ENCODE measurements around the gene EFNB2.

Gene EFNB2

DNA sequence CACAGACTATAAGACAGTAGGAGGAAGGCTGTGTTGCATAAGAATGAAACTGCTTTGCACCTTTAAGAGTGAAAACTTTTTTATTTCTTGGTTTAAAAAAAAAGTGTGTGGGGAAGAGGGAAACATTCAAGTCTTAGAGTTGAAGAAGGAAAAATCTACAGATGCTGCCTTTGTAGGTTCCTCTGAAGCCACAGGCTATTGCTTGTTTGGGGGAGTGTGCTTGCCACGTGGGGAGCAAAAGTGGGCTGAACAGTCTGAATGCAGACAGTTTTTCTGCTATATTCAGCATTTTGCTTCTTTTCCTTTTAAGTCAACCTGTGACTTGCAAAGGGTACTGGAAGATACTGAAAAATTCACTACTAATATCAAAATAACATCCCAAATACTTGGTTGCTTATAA is 36.9 kb downstream of the EFNB2 start:
- no peak for DNase-seq

DNA sequence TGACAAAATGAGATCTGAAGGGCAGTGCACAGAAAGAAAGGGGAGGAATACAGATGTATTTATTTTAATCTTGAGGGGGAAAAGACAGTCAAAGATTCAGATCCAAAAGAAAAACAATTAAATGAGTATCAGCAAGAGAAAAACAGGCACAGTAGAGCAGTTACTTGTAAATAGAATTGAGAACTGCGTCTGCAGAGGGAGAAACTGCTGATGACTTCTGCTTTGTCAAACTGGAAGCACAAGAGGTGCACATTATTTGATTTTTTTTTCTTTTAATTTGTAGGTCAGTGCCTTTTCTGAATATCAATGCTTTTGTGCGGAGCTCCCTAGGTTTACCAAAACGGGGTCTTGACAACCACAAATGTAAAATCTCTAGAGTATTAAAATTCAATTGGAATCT is 37.3 kb downstream of the EFNB2 start:
- no peak for DNase-seq

DNA sequence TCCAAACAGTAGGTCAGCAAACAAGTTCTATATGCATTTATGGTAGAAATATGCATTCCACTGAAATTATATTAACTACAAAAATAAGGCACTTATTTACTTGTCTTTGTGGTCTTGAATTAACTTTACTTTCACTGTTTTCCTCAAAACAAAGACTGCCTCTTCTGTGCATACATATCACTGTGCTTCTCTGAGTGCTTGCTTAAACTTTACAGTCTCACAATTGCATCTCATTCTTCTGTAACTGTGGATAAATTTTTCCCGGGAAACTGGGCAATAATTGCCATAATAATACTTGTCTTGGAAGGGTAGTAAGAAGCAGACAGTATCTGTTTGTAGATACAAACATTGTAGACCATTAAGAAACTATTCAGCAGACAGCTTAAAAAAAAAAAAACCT is 38.4 kb downstream of the EFNB2 start:
- DNase-seq = no peak

DNA sequence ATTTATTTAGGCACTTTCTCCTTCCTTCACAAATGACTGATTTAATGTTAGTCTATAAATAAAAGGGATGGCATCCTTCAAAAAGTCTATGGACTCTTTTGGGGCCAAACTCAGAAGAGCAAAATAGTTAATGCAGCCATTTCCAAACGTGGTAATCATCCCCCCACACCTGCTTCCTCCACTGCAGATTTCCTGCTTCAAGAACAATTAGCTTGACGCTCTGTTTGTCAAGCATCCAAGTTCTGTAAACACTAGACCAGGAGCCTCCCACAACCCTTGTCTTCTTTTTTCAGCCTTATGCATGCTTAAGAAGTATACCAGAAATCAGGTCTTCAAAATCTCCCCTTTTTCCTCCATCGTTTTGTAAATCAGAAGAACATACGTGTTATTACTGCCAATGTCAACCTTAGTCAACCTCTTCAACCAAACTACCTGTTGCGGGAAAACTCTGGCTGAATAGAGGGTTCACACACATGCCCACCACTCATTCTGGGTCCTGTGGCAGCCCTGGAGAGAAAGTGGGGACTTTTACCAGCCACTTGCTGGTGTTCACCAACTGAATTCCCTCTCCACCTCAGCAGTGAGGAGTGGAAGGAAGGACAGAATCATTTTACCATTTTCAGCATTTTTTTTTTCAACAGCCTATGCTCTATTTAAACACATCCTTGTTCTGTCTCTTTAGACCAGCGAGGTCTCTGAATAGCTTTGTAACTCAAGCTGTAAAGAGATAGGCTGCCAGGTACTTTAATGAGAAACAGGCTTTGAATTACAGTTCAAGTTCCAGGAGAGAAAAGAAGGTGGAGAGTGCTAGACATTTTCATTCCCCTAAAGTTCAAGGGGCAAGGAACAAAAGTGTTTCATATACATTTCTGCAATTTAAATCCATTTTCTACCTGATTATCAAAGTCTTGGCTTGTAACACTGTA is 39.1 kb downstream of the EFNB2 start:
- DNase-seq = no peak

DNA sequence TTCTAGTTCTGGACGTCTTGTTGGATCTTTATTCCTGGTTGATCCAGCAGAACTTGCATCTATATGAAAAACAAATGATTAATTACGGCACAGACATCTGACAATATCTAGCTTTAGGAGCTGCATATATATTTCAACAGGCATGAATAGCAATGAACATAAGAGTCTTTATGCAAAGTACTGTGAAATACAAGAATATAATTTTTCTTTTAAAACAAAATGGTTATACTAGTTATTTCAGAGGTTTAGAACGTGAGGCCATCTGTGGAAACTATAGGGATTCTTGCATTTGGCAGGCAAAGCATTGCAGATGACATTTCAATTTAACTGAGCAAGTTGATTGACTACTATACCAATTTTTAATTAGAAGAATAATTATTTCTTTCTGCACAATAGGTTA is 40.5 kb downstream of the EFNB2 start:
- DNase-seq = no peak

DNA sequence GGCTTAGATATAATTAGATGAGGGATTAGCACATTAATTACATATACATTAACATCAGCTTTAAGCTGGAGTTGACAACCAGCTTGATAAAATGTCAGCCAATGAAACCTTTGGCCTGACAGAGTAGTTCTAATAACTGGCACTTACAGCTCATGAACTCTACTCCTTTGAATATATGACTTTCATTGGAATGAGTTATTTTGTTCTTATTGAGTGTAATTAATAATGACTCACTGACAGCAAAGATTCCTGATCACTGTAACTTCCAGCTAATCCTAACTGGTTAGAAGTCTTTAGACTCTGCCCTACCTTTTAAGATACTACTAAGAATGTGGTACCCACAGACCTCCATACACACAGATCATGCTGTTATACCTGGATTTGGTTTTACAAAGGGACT is 41.0 kb downstream of the EFNB2 start:
- DNase-seq = no peak

DNA sequence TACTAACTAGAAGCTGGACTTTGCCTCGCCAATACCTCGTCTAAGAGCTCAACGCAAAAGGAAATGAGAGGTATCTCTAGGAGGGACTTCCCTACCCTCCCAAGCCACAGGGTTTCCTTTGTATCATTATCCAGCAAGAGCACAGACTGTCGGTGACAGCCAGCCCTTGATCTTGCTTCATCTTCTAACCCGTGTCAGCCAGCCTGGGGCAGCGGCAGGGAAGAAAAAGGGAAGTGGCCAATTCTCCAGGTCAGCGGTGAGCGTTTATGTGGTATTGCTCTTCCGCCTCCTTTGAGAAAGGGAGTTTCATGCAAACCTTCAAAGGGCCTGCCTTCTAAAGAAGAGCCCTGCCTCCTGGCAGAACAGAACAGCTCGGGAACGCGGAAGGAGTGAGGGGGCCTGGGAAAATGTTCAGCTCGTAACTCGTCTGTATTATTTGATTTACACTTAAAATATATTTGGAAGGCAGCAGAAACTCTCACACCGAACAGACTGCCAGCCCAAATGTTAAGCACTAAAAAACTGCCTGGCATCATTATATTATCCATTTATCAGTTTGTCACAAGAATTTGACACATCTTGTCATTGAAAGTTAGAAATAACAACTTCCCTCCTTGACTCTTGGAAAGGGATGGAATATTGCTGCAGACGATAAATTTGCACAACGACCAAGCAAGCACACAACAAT is 41.8 kb downstream of the EFNB2 start:
- DNase-seq = no peak

DNA sequence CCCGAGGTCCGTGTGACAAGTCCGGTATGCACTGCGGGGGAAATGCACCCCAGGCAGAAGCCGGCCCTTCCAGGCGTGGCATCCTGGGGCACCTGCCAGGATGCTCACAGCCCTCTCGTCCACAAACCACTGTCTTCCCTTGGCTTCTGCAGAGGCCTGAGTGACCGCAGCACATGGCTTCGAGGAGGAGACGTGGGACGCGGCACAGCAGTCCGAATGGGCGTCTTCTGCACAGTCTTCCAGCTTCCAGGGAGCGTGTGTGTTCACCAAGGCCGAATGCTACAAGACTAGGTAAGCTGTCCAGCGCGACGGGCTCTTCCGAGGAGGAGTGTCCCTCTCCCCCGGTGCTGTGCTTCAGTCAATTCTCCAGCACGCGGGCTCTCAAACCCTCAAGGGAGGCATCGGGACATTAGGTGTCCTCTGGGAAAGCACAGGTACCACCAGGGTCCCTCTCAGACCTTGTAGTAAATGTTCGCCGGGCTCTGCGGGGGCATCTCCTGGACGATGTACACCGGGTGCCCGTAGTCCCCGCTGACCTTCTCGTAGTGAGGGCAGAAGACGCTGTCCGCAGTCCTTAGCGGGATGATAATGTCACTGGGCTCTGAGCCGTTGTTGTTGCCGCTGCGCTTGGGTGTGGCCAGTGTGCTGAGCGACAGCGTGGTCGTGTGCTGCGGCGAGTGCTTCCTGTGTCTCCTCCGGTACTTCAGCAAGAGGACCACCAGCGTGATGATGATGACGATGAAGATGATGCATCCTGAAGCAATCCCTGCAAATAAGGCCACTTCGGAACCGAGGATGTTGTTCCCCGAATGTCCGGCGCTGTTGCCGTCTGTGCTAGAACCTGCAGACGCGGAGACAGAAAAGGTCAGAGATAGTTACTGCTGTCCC is 42.6 kb downstream of the EFNB2 start:
- DNase-seq = no peak

DNA sequence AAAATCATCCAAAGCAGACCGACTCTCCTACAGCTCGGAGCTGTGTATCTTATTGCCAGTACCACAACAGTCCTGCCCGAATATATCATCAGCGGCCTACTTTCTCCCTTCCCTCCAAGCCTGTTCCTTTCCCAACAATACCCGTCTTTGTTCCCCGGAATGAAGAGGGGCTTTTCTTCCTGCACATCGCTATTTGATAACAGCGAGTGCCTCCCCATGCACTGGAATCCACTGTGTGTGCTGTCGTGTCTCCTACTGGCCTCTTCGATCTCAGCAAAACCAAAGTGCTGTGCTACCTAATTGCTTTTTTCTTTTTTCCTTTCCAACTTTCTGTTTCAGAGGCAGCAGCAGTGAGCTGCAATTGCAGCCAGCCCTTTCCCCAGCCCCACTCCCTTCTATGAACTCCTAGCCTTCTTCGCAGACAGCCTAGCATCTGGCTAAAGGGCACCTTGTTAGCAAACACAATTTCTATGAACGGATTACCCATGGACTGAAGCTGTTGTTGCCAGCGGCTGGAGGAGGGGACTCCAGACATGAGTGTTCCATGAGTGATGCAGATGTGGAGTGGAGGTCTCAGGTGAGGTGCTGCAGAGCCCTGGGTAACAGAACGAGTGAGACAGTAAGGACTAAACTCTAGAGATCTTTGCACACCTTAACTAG is 43.4 kb downstream of the EFNB2 start:
- no peak for DNase-seq

DNA sequence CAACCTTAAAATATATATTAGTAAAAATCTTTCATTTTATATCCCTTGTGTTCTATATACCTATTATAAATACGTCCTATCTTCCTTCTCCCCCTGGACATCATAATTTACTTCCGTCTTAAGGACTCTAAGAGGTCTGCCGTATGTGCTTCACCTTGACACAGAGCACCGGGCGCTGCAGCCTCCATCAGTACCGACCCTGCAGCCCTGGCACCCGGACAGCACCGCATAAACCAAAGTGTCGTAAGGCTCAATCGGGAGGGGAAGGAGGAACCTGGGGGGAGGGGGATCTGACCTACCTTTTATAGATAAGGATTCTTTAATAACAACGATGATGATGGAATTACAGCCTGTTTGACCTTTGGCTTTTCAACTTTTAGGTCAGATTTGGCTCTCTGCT is 44.0 kb downstream of the EFNB2 start:
- no peak for DNase-seq

DNA sequence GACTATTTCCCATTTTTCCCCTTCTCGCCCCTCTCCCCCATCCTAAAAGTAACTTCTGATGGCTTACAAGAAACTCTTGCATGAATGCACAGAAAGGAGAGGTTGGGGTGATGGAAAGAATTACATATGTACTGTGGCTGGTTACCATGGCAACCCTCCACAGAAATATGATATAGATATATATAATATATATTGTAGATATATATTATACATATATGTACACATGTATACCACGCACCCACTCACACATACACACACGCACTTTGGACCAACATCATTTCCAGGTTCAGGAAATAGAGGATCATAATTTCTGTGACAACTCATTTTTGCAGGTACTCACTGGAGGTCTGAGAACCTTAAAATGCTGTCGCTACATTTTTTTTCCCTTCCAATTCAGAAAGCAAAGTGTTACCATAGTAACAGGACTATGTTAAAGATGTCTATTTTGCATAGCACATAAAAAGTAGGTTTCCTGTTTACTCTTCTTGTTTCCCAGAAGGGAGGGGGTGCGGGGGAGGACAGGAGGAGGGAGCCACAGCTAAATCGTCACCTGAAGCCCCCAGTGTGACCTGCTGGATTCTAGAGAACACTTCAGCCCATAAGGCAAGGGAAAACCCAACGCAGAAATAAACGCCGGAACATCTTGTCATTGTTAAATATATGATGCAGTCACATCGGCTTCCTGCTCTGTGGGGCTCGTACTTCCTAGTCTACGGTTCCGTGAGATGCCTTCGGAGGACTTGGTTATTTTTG is 44.7 kb downstream of the EFNB2 start:
- DNase-seq = no peak

DNA sequence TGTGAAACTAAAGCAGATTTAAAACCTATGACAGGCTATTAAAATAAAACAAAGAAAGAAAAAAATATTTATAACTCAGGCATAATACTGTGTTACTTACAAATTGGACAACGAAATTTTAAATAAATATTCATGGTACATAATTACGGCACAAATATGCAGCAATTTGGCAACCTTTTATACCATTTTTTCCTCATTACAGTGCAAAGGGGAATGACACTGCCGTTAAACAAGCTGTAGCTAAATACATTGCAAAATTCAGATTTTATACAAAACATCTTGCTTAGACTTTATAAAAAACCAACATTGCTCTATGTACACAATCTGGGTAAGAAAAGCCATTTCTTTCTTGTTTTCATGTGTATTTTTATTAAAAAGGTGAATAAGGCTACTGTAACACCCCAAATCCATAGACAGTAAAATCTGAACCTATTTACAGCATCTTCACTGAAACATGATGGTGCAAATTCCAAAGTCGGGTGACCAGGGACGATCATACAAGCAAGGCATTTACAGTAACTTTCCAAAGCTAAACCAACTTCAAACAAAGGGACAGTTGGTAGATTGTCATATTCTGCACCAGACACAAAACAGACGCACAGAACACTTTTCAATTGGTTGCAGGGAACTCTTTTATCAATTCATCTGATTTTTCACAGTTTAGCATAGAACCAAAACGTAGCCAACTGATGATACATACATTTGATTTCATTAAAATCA is 45.5 kb downstream of the EFNB2 start:
- no peak for DNase-seq

DNA sequence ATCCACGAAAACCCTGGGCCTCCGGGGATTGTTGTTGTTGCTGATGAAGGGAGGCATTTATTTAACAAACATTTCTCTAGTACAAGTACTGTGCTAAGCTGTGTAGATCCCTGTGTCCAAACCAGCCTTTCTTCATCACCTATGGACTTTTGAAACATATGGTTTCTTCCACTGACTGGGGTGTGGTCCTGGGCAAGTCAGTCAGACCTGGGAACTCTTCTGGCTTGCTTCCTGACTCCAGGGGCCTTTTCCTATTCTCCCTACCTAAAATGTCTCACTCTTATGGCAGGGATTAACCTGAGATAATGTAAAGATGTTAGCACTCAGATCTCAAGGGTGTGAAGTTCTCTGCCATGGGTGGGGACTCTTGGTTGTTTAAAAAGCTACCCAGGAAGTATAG is 46.8 kb downstream of the EFNB2 start:
- DNase-seq = no peak

DNA sequence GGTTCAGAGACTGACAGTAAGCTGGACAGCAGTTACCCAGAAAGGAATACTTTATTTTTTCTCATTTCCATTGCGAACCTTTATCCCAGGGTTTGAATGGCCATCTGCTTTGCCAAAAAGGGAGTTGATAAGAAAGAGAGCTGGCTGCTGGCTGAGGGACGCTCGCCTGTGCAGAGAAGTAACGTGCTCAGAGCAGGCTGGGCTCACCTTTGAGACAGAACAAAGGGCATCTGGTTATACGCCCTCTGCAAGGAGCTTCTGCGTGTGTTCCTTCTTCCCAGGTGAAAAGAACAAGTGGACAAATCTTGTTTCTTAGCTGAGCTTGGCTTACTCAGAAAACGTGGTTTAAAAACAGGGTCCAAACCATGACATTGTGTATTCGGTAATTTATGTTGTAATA is 47.4 kb downstream of the EFNB2 start:
- DNase-seq = no peak

DNA sequence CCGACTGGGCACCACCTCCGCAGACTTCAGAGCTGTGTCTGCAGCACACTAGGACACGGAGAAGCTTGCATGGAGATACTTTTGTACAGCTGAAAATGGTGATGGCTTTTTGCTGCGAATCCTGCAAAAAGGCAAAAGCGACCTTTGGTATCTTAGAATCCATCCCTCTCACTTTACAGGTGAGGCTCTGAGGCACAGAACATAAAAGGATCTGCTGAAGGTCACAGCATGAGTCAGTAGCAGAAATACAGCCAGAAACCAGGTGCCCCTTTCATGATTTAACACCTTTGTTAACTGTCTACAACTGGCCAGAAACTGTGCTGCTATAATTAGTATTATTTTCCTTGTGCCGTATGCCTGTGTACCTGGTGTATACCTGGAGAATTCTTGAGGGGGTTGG is 48.3 kb downstream of the EFNB2 start:
- no peak for DNase-seq

DNA sequence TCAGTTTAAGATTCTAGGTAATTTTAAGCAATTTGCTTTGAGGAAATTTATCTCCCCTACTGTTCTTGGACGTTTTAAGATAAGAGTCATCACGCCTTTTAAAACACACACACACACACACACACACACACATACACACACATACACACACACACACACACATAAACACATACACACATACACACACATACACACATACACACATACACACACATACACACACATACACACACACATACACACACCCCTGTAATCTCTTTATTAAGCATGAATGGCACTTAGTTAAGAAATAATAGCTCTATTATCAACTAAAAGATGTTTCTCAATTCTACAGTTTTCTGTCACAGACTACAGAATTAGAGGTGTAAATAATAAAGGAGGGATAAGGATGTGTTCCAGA is 49.2 kb downstream of the EFNB2 start:
- no peak for DNase-seq

DNA sequence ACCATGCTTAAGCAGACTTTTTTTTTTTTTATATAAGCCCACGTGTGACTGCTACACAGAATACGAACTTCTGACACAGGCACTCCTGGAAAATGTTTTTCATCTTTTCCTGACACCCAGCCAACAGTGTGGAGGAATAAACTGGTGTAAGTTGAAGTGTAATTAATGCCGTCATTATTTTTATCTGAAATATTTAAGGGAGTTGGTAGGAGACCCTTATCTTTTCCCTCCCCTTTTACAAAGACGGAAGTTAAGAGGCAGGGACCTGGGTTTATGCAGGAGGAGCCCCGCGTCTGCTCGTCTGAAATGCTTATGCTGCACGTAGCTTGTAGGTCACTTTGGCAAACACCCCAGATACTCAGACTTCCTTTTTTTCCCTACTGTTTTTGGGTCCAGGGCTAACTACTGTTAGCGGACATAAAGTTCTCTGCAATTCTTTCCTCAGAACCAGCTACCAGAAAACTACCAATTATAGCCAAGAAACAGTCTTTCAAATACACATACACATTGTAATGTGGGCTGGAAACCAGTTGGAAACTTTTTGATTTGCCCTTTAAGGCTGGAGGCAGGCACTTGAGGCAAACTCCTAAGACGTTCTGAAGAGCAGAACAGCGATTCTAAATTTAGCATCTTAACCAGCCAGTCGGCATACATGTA is 50.8 kb downstream of the EFNB2 start:
- no peak for DNase-seq

DNA sequence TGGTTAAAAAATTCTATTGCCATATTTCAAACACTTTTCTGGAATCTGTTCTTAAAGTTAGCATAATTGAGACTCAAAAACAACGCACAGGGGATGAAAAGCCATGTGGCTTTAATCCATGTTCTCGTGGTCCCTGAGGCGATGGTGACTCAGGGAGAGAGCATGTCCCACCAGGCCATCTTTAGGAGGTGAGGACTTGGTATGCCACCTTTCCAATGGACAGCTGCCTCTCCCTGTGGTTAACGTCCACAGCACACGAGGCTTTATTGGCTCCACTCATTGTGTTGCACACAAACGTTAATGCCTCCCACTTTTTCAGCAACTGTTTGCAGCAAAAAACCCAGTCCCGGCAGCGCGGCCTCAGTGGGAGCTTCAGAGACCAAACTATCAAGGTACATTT is 51.4 kb downstream of the EFNB2 start:
- no peak for DNase-seq

DNA sequence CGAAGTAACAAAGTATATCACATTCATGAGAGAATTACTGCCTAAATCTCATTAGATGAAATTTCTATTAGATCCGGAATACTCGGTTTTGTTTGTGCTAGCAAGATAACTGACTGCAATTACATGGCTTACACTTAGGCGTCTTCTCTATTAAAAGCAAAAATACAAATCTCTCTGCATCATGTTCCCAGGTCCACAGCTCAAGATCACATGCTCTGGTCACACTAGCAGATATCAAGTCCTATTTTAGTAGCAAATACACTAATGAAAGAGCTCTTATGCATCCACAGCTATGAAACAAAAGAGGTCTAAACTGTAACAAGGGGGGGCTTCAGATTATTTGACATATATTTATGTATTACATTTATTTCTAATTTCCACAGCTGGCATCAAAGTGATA is 53.5 kb downstream of the EFNB2 start:
- no peak for DNase-seq

DNA sequence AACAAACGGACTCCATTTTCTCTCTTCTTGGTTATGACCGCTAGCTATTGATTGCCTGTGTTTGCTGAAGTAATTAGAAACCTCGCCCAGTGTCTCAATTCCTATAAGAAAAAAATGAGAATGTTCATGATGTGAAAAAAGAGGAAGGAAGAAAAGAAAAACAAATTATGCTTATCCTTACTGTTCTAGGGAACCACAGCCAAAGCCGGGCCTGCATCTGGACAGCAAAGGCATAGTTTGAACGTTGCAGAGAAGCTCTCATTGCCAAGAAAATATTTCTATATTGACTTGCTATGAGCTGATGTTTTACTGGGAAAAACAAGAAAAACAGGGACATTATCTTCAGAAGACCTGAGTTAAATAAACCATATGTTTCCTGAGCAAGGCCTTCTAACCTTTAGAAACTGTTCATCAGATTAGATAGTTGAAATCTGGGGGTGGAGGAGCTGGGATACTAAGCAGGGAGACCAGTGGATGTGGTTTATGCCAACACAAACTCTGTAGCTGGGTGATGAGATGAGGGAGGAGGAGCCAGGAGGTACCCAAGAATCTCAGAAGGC is 55.0 kb downstream of the EFNB2 start:
- no peak for DNase-seq

DNA sequence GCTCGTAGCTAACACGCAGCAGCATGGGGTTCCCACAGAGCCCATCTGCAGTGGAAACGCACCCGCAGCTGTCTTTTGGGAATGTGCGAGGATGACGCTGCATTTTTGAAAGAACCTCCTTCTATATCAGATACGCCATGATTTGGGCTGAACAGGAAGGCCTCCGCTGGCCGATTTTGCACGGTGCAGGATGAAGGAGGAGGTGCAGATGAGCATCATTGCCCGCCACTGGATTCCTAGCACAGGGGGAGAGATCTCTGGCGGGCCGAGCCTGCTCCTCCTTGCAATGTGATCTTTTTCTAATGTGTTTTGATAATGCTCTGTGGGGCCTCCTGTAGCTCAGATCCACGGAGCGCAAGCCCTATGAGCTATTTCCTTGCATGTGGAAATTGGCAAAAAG is 55.5 kb downstream of the EFNB2 start:
- DNase-seq = no peak
